Left ventricle myocardium superior (tissue), 1 donor: Measurements from ENCODE around the gene SLC1A2. TPM values are rescaled to one million over a fixed set of nuclear protein-coding genes. Genes with fewer than 3 reads are reported as not detected.
A peak's percentile ranks its signal among the peaks of the same experiment; 100 is the strongest.

Experiments
- ATAC-seq: fragments of 200-7000 bp; cut with Tn5 transposase; one replicate; pipeline ENCODE4 v1.9.1; 2020; ENCODE audit warnings: mild to moderate bottlenecking, moderate library complexity
- DNase-seq: peaks from one replicate; pipeline ENCODE4 v3.0.0-alpha.2; 2020
- intact Hi-C: fragments of 100-400 bp; cut with micrococcal nuclease; formaldehyde crosslinking; loops from one replicate; pipeline ENCODE4 v1.11.0; 2022
- total RNA-seq: library from RNA; stranded (reverse); fragmentation: NEBNext Ultra II Directional; extraction: Animal tissue kit (Norgen Biotek cat#: 25700); gene quantifications from one replicate; pipeline ENCODE4 v1.2.1, GENCODE V29; 2021
- donor health status: DM: no; HTN: yes; CAD: no; lungs with severe emphysema.

Gene SLC1A2
- total RNA-seq, 1 donor from 2014 or later = 2.7 TPM

GRCh38 chr11:35387111-35387982 lies 32.0 kb downstream of the SLC1A2 start:
- peak; percentile 52 for ATAC-seq
- no peak for DNase-seq
- intact Hi-C loops = loop anchor here (5.0 kb wide), 1 partner anchor 460 kb away; no protein-coding TSS in a partner anchor

GRCh38 chr11:35383953-35384352 lies 35.4 kb downstream of the SLC1A2 start:
- intact Hi-C loops = no loop called here
- ATAC-seq (no peak), DNase-seq (no peak)

GRCh38 chr11:35381709-35382322 lies 37.5 kb downstream of the SLC1A2 start:
- no peak for ATAC-seq
- intact Hi-C loops = no loop called here
- DNase-seq = no peak

GRCh38 chr11:35380603-35381002 lies 38.8 kb downstream of the SLC1A2 start:
- intact Hi-C loops = no loop called here
- peak; percentile 97 for ATAC-seq
- peak; percentile 28 for DNase-seq

GRCh38 chr11:35377262-35377661 lies 42.1 kb downstream of the SLC1A2 start:
- ATAC-seq (no peak), DNase-seq (no peak)
- intact Hi-C loops = no loop called here

- DNase-seq (no peak), ATAC-seq (no peak)
- intact Hi-C loops = no loop called here
Observed at GRCh38 chr11:35376613-35377012, 42.7 kb downstream of the SLC1A2 start.

- ATAC-seq = no peak
- no peak for DNase-seq
- intact Hi-C loops = no loop called here
Observed at GRCh38 chr11:35376118-35376510, 43.2 kb downstream of the SLC1A2 start.

- no peak for ATAC-seq
- no peak for DNase-seq
- intact Hi-C loops = no loop called here
Observed at GRCh38 chr11:35375332-35376117, 43.8 kb downstream of the SLC1A2 start.

GRCh38 chr11:35373284-35373933 lies 45.9 kb downstream of the SLC1A2 start:
- intact Hi-C loops = no loop called here
- DNase-seq = no peak
- peak; percentile 79 for ATAC-seq

- DNase-seq (no peak), ATAC-seq (no peak)
- intact Hi-C loops = no loop called here
Observed at GRCh38 chr11:35372565-35373283, 46.6 kb downstream of the SLC1A2 start.

- DNase-seq (no peak), ATAC-seq (peak; percentile 64)
- intact Hi-C loops = no loop called here
Observed at GRCh38 chr11:35367491-35367890, 51.9 kb downstream of the SLC1A2 start.

- intact Hi-C loops = no loop called here
- DNase-seq = no peak
- no peak for ATAC-seq
Observed at GRCh38 chr11:35366798-35367197, 52.6 kb downstream of the SLC1A2 start.

- intact Hi-C loops = no loop called here
- no peak for ATAC-seq
- no peak for DNase-seq
Observed at GRCh38 chr11:35365961-35366360, 53.4 kb downstream of the SLC1A2 start.

- no peak for ATAC-seq
- intact Hi-C loops = no loop called here
- no peak for DNase-seq
Observed at GRCh38 chr11:35365395-35365794, 54.0 kb downstream of the SLC1A2 start.

- intact Hi-C loops = no loop called here
- peak; percentile 86 for ATAC-seq
- DNase-seq = peak; percentile 58
Observed at GRCh38 chr11:35363854-35364780, 55.2 kb downstream of the SLC1A2 start.

- peak; percentile 50 for ATAC-seq
- intact Hi-C loops = no loop called here
- peak; percentile 41 for DNase-seq
Observed at GRCh38 chr11:35363246-35363801, 56.0 kb downstream of the SLC1A2 start.

GRCh38 chr11:35362521-35362980 lies 56.8 kb downstream of the SLC1A2 start:
- intact Hi-C loops = no loop called here
- DNase-seq (no peak), ATAC-seq (no peak)
